BE2C (cell line): ENCODE measurements around the gene TENM4.

ENCODE experiments used
- DNase-seq: peaks from one replicate; pipeline ENCODE4 v3.0.0-alpha.2; 2020
- H3K27me3 ChIP-seq: fragments of 250-450 bp; sonication (Bioruptor Pico); 2 replicates; pipeline ENCODE4 v1.5.1; 2020; ENCODE audit warnings: mild to moderate bottlenecking
- H3K36me3 ChIP-seq: fragments of 250-450 bp; sonication (Bioruptor Pico); 2 replicates; pipeline ENCODE4 v1.5.1; 2020; ENCODE audit warnings: mild to moderate bottlenecking
- H3K4me1 ChIP-seq: fragments of 250-450 bp; sonication (Bioruptor Pico); 2 replicates; pipeline ENCODE4 v1.5.1; 2020
- H3K4me3 ChIP-seq: 2 replicates; pipeline ENCODE4 v1.5.1; 2011; ENCODE audit warnings: low read depth, low read length
- H3K9me3 ChIP-seq: fragments of 250-450 bp; sonication (Bioruptor Pico); 2 replicates; pipeline ENCODE4 v1.5.1; 2020
- CTCF ChIP-seq: IDR thresholded peaks from 2 replicates; pipeline ENCODE4 v1.5.1; 2012; ENCODE audit warnings: mild to moderate bottlenecking, low read depth, low read length

TENM4 gene

GRCh38 chr11:78804991-78805390, 635.8 kb downstream of the TENM4 start:
- Histone ChIP-seq H3K36me3 (peaks cover 29% of the 10 kb centered on the region), H3K9me3 (no peaks in the 10 kb centered on the region), H3K4me3 (no peak overlapping the region), H3K4me1 (peaks cover 37% of the 10 kb centered on the region), H3K27me3 (no peaks in the 10 kb centered on the region)
- DNase-seq, result no peak
- TF ChIP-seq CTCF, result no peak

- Histone ChIP-seq H3K27me3 (no peaks in the 10 kb centered on the region), H3K4me1 (peaks cover 36% of the 10 kb centered on the region), H3K9me3 (no peaks in the 10 kb centered on the region), H3K36me3 (peaks cover 24% of the 10 kb centered on the region), H3K4me3 (no peak overlapping the region)
- TF ChIP-seq CTCF, result no peak
- DNase-seq, result no peak
Observed at GRCh38 chr11:78803995-78804394, 636.8 kb downstream of the TENM4 start.

- Histone ChIP-seq H3K4me3 (no peak overlapping the region), H3K36me3 (peaks cover 20% of the 10 kb centered on the region), H3K9me3 (no peaks in the 10 kb centered on the region), H3K27me3 (no peaks in the 10 kb centered on the region), H3K4me1 (peaks cover 44% of the 10 kb centered on the region)
- TF ChIP-seq CTCF, result no peak
- DNase-seq, result no peak
Observed at GRCh38 chr11:78802058-78802761, 638.6 kb downstream of the TENM4 start.

DNA sequence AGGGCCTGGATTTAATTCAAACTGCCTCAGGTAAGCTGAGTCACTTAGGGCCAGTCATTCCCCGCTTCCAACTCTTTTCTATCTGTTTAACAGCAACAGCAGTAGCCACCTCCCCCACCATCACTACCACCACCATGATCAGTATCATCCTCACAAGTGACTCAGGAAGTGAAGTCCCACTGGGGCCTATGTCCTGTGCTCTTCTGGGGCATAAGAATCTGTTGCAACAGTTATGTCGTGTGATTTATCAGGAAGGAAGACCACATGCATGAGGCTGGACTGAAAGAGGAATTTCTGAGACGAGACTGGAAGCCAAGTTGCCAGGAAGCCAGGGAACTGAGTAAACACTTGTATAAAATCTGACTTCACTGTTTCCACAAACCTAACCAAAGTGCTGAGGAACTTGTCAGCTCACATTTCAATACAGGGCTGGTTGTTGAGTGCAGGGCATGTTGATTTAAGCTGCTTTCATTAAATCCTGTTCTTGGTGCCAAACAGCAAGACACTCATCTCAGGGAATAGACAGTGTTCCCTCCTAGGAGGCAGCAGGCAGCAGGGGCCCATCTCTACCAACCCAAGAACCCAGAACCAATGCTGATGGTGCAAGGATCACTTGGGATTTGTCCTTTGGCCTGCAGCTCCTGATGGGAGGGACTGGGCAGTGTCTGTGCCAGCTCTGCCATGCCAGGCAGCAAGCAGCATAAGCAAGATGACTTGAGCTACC, 639.5 kb downstream of the TENM4 start:
- H3K36me3 ChIP-seq, result peaks cover 24% of the 10 kb centered on the region
- no peak for TF ChIP-seq CTCF
- peaks cover 44% of the 10 kb centered on the region for H3K4me1 ChIP-seq
- no peak overlapping the region for H3K4me3 ChIP-seq
- peak; percentile 52 for DNase-seq
- no peaks in the 10 kb centered on the region for H3K27me3 ChIP-seq
- H3K9me3 ChIP-seq, result no peaks in the 10 kb centered on the region

GRCh38 chr11:78800756-78801155, 640.1 kb downstream of the TENM4 start:
- no peak for TF ChIP-seq CTCF
- Histone ChIP-seq H3K36me3 (peaks cover 30% of the 10 kb centered on the region), H3K27me3 (no peaks in the 10 kb centered on the region), H3K9me3 (no peaks in the 10 kb centered on the region), H3K4me1 (peaks cover 44% of the 10 kb centered on the region), H3K4me3 (no peak overlapping the region)
- no peak for DNase-seq

- Histone ChIP-seq H3K4me1 (peaks cover 44% of the 10 kb centered on the region), H3K36me3 (peaks cover 32% of the 10 kb centered on the region), H3K27me3 (no peaks in the 10 kb centered on the region), H3K9me3 (no peaks in the 10 kb centered on the region), H3K4me3 (no peak overlapping the region)
- TF ChIP-seq CTCF, result no peak
- no peak for DNase-seq
Observed at GRCh38 chr11:78800096-78800690, 640.6 kb downstream of the TENM4 start.
